Immature natural killer cell (primary cell): ENCODE results near the gene PDCD4. TPM values are rescaled to one million over a fixed set of nuclear protein-coding genes. Genes with fewer than 3 reads are reported as not detected.
"Not testable (repeated sequence)": the region's sequence is repeated elsewhere in the genome, so short reads cannot be mapped to it uniquely, and the experiment has no call there.

Experiments
- DNase-seq, 3 donors: peaks; one replicate each; pipeline ENCODE4 v3.0.0; 2022; ENCODE audit warnings: mixed read lengths in 1 of 3
- H3K27ac Mint-ChIP-seq, 6 donors: one replicate each; pipeline ENCODE4 v1.8.0; 2020; ENCODE audit warnings: mixed read lengths in 6 of 6, mild to moderate bottlenecking in 5 of 6, inconsistent platforms in 4 of 6, moderate library complexity in 3 of 6
- H3K27me3 Mint-ChIP-seq, 3 donors: one replicate each; pipeline ENCODE4 v1.8.0; 2020 to 2021; ENCODE audit warnings: low read depth in 3 of 3, mild to moderate bottlenecking in 3 of 3, mixed read lengths in 3 of 3, moderate library complexity in 3 of 3, inconsistent platforms in 1 of 3
- H3K36me3 Mint-ChIP-seq, 3 donors: one replicate each; pipeline ENCODE4 v1.8.0; 2020; ENCODE audit warnings: mixed read lengths in 3 of 3, inconsistent platforms in 2 of 3, mild to moderate bottlenecking in 2 of 3
- H3K4me1 Mint-ChIP-seq, 2 donors: one replicate each; pipeline ENCODE4 v1.8.0; 2020; ENCODE audit warnings: inconsistent platforms in 2 of 2, mild to moderate bottlenecking in 2 of 2, mixed read lengths in 2 of 2, moderate library complexity in 1 of 2
- H3K4me3 Mint-ChIP-seq, 5 donors: one replicate each; pipeline ENCODE4 v1.8.0; 2020; ENCODE audit warnings: mild to moderate bottlenecking in 5 of 5, mixed read lengths in 5 of 5, inconsistent platforms in 3 of 5, moderate library complexity in 3 of 5
- H3K9me3 Mint-ChIP-seq, 6 donors: one replicate each; pipeline ENCODE4 v1.8.0; 2020; ENCODE audit warnings: mild to moderate bottlenecking in 6 of 6, mixed read lengths in 6 of 6, inconsistent platforms in 4 of 6, moderate library complexity in 3 of 6
- polyA plus RNA-seq, 3 donors: library from polyadenylated mRNA; unstranded; fragments of 300-500 nt; fragmentation: Illumina TruSeq; gene quantifications; one replicate each; pipeline ENCODE4 v1.2.3, GENCODE V29; 2021

The PDCD4 gene
- polyA plus RNA-seq, 3 donors from 2014 or later = 212 to 318 (median 231) TPM

- H3K4me3 Mint-ChIP-seq, H3K9me3 Mint-ChIP-seq, H3K27ac Mint-ChIP-seq: not testable (repeated sequence)
Measured at GRCh38 chr10:110915600-110915999, 43.9 kb downstream of the PDCD4 start.

GRCh38 chr10:110916554-110917346 lies 45.0 kb downstream of the PDCD4 start:
- no peaks in the 10 kb centered on the region for H3K36me3 Mint-ChIP-seq
- peaks cover 21 to 35% of the 10 kb centered on the region in 2 donors for H3K4me1 Mint-ChIP-seq
- H3K27ac Mint-ChIP-seq = peak overlapping the region; percentile 12 to 100 (median 89)
- H3K4me3 Mint-ChIP-seq = peak overlapping the region in 2 of 5 donors; percentile 99 to 100
- peaks cover 7 to 24% (median 11%) of the 10 kb centered on the region in 3 donors for H3K27me3 Mint-ChIP-seq
- H3K9me3 Mint-ChIP-seq = no peaks in the 10 kb centered on the region
- DNase-seq = no peak

More at GRCh38 chr10:110915600-110915999, 43.9 kb downstream of the PDCD4 start:
- H3K4me1 Mint-ChIP-seq = peaks cover 14 to 24% of the 10 kb centered on the region in 2 donors
- DNase-seq, H3K36me3 Mint-ChIP-seq: not testable (repeated sequence)
- H3K27me3 Mint-ChIP-seq = peaks cover 7 to 22% (median 10%) of the 10 kb centered on the region in 3 donors

GRCh38 chr10:110918269-110918642 lies 46.5 kb downstream of the PDCD4 start:
- H3K27me3 Mint-ChIP-seq = peaks cover 7 to 24% (median 11%) of the 10 kb centered on the region in 3 donors
- peaks cover 24 to 50% of the 10 kb centered on the region in 2 donors for H3K4me1 Mint-ChIP-seq
- H3K27ac Mint-ChIP-seq = peak overlapping the region; percentile 100
- H3K4me3 Mint-ChIP-seq = peak overlapping the region; percentile 99 to 100 (median 100)
- no peak for DNase-seq
- no peaks in the 10 kb centered on the region for H3K36me3 Mint-ChIP-seq
- H3K9me3 Mint-ChIP-seq = no peaks in the 10 kb centered on the region

DNA sequence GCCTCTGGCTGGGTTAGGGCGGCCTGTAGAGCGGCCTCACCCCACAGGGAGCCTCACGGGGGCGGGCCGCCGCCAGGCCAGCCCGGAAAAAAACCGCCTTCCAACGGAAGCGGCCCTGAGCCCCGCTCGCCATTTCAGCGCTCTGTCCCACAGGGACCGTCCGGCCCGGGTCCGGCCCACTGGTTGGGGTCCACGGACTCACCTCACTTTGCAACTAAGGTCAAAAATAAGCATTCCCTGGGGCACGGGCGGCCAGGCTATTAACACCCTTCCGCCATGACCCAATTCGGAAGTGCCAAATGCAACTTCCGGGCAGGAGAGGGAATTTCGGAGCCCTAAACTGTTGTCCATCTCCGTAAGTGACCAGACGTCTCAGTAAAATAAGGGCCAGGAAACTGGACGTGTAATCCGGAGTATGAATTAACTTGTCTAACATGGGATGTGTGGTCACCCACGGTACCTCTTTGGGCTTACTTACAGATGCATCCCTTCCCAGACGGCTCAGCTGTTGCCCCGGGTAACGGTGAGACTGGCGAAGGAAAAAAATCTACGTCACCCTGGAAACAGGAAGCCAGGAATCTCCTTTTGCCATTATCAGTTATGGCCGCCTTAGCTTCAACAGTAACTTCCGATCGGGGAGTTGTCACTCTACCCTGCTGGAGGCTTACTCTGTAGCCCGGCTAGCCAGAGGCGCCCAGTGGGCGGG lies 47.1 kb downstream of the PDCD4 start, which contains the start of gene BBIP1:
BBIP1 (minus strand) TSS at position 538 of the 706 bp plus-strand sequence. CDS start 1,023 bp downstream, outside the sequence.
- Mint-ChIP-seq H3K27me3 (peaks cover 7 to 24% (median 11%) of the 10 kb centered on the region in 3 donors), H3K27ac (peak within 1 kb of the TSS; percentile 100), H3K9me3 (no peaks in the 10 kb centered on the region), H3K36me3 (no peaks in the 10 kb centered on the region), H3K4me1 (peaks cover 26 to 56% of the 10 kb centered on the region in 2 donors), H3K4me3 (peak within 1 kb of the TSS; percentile 99 to 100 (median 100))
- peak; percentile 85 to 88 (median 87) for DNase-seq

DNA sequence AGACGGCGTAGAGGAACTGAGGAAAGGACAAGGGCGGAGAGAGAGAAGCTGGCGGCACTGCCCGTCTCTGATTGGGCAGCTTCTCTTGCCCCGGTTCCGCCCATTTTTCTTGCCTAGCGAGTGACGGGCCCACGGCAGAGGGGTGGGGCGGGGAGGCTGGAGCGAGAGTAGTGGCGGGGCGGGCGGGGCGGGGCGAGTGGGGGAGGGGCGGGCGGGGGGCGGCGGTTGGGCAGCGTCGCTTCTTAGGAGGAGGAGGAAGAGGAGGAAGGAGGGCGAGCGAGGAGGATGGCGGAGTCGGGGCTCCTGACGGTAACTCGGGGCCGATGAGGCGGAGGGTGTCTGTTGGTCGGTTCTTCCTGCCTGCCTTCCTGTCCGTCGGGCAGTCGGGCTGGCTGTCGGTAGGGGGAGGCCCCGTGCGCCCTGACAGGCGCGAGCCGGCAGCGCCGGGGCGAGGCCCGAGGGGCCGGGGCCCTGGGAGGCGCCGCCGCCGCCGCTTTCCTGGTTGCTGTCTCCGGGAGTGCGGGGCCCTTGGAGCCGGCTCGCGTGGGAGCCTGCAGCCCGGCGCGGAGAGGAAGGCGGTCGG lies 47.7 kb downstream of the PDCD4 start, which contains the start of gene SHOC2:
SHOC2 (plus strand) TSS at position 256 of the 583 bp plus-strand sequence. CDS start 44,755 bp downstream, outside the sequence.
- Mint-ChIP-seq H3K36me3 (peaks cover 0 to 3% (median 0%) of the 10 kb centered on the region in 3 donors), H3K4me3 (peak within 1 kb of the TSS; percentile 99 to 100 (median 100))

DNA sequence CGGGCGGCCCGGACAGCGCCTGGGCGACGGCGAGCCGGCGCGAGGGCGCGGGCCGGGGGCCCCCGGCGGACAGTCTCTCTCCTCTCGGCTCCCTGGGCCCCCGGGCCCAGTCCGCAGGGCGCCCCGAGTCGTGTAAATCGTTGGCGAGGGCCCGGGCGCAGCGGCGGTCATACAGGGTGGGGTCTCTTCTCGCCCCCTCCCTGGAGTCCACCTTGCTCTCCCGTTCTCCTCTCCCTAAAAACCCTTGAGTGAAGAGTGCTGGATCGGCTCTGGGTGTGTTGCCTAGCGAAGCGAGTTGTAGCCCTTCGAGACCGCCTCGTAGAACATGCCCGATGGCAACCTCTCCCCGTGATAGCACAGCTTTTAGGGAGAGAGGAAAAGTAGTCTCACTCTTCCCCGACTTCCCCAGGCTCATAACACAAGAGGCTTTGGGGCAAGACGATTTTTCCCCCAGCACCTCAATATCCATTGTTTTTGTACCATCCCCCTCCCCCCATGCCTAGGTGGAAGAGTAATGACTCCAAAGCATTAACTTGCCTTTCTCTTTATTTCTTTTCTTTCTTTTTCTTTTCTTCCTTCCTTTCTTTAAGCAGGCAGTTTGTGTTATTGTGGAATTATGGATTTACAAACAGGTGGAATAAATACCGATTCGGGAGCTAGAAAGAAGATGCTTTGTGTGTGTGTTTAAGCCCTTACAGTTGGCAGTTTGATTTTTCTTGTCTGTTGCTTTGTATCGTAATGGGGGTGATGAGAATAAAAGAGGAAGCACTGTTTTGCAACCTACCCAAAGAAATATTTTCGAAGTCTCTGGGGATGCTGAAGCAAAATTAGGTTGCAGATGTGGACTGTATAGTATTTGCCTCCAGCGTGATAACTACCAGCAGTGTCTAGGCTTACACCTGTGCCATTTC lies 48.5 kb downstream of the PDCD4 start:
- peak overlapping the region; percentile 90 to 100 (median 96) for H3K27ac Mint-ChIP-seq
- H3K4me3 Mint-ChIP-seq = peak overlapping the region; percentile 86 to 100 (median 94)
- DNase-seq = peak in 2 of 3 donors; percentile 15 to 19
- H3K27me3 Mint-ChIP-seq = peaks cover 7 to 24% (median 11%) of the 10 kb centered on the region in 3 donors
- H3K36me3 Mint-ChIP-seq = peaks cover 0 to 3% (median 0%) of the 10 kb centered on the region in 3 donors
- H3K9me3 Mint-ChIP-seq = no peaks in the 10 kb centered on the region
- H3K4me1 Mint-ChIP-seq = peaks cover 30 to 66% of the 10 kb centered on the region in 2 donors

More for the DNA sequence above, 47.7 kb downstream of the PDCD4 start, which contains the start of gene SHOC2:
- Mint-ChIP-seq H3K4me1 (peaks cover 29 to 62% of the 10 kb centered on the region in 2 donors), H3K27ac (peak within 1 kb of the TSS; percentile 100), H3K27me3 (peaks cover 7 to 24% (median 11%) of the 10 kb centered on the region in 3 donors), H3K9me3 (no peaks in the 10 kb centered on the region)
- peak; percentile 98 to 99 (median 99) for DNase-seq

DNA sequence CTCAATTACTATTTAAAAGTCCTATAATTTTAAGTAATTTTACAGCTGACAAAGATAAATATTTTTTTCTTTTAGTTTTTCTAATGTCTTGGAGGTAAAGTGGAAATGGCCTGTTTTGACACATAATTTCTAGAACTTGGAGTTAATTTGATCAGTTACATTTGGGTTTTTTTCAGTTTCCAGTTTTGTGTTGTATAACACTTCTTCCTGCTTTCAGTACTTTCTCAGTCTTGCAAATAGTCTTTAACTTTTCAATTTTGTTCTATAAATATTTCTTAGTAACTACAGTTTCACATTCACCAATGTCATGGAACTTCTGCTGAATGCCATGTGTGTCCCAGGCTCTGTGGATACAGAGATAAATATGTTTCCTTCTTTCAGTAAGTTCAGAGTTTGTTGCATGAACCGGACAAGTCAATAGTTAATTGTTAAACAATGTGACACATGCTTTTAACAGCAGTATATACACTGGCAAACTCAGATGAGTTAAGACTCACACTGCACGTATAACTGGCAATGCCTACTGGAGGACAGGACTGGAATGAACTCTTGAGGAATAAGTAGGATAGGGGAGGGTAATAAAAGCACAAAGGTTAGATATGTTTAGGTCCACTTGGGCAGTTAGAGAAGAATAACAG lies 52.2 kb downstream of the PDCD4 start:
- no peak for DNase-seq
- H3K36me3 Mint-ChIP-seq = peaks cover 0 to 3% (median 0%) of the 10 kb centered on the region in 3 donors
- peak overlapping the region in 2 of 6 donors; percentile 32 to 40 for H3K27ac Mint-ChIP-seq
- peak overlapping the region in 1 of 5 donors; percentile 8 for H3K4me3 Mint-ChIP-seq
- H3K9me3 Mint-ChIP-seq = no peaks in the 10 kb centered on the region
- peaks cover 3 to 16% (median 6%) of the 10 kb centered on the region in 3 donors for H3K27me3 Mint-ChIP-seq
- peaks cover 35 to 69% of the 10 kb centered on the region in 2 donors for H3K4me1 Mint-ChIP-seq

GRCh38 chr10:110927461-110927860 lies 55.7 kb downstream of the PDCD4 start:
- H3K4me3 Mint-ChIP-seq = no peak overlapping the region
- peaks cover 26 to 45% of the 10 kb centered on the region in 2 donors for H3K4me1 Mint-ChIP-seq
- peaks cover 0 to 3% (median 0%) of the 10 kb centered on the region in 3 donors for H3K36me3 Mint-ChIP-seq
- peaks cover 0 to 3% (median 0%) of the 10 kb centered on the region in 3 donors for H3K27me3 Mint-ChIP-seq
- no peak for DNase-seq
- no peak overlapping the region for H3K27ac Mint-ChIP-seq
- no peaks in the 10 kb centered on the region for H3K9me3 Mint-ChIP-seq

DNA sequence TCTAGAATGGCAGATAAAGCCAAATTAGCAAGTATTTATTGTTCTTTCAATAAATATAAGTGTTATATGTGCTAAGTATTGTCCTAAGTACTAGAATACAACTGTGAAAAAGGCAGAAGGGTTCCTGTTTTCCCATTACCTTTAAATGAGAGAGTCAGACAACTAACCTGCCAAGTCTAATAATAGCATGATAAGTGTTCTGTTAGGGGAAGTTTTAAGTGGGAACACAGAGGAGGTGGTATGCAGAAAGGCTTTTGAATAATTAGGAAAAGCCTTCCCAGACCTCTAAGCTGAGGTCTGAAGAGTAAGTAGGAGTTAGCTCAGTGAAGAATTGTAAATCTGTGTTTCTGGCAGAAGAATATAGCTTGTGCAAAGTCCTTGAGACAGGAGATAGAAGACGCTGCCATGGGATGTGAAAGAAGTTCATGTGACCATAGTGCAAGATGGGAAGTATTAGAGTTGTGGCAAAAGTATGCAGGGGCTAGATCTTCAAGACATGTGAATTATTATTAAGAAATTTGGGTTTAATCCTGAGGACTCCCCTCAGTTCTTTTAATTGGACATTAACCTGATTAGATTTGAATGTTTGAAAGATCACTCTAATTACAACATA lies 60.1 kb downstream of the PDCD4 start:
- no peak for DNase-seq
- H3K27me3 Mint-ChIP-seq = no peaks in the 10 kb centered on the region
- no peak overlapping the region for H3K27ac Mint-ChIP-seq
- no peak overlapping the region for H3K4me3 Mint-ChIP-seq
- peaks cover 13 to 40% of the 10 kb centered on the region in 2 donors for H3K4me1 Mint-ChIP-seq
- no peaks in the 10 kb centered on the region for H3K9me3 Mint-ChIP-seq
- H3K36me3 Mint-ChIP-seq = no peaks in the 10 kb centered on the region

DNA sequence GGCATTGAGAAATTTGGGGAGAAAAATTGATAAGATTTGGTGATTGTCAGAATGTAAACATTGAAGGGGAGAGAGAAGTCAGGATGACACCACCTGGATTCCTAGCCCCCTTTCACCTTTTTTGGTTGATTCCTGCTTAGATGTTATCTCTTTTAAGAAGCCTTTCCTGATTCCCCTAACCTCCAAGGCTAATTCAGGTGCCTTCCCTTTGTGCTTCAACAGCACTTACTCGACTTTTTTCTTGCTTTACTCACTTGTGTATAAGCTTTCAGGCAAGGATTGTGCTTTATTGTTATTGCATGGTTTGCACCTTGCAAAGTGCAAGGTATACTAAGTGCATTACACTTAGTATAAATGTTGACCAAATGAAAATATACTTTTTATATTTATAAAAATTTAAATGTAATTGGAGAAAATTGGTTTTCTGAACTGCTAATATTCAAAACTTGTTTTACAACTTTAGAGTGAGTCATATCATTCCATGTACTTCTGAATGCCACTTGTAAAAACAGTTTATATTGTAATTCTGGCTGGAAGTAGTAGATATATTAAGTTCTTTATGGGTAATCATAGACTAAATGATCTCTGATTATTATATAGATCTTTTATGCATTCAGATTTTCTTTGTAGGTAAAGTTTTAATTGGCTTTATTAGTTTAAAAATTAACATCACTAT lies 60.9 kb downstream of the PDCD4 start:
- H3K36me3 Mint-ChIP-seq = peaks cover 0 to 3% (median 0%) of the 10 kb centered on the region in 3 donors
- no peak for DNase-seq
- no peaks in the 10 kb centered on the region for H3K9me3 Mint-ChIP-seq
- H3K27me3 Mint-ChIP-seq = no peaks in the 10 kb centered on the region
- no peak overlapping the region for H3K4me3 Mint-ChIP-seq
- no peak overlapping the region for H3K27ac Mint-ChIP-seq
- H3K4me1 Mint-ChIP-seq = peaks cover 15 to 40% of the 10 kb centered on the region in 2 donors

- no peaks in the 10 kb centered on the region for H3K9me3 Mint-ChIP-seq
- no peaks in the 10 kb centered on the region for H3K27me3 Mint-ChIP-seq
- H3K4me1 Mint-ChIP-seq = peaks cover 26 to 79% of the 10 kb centered on the region in 2 donors
- DNase-seq = no peak
- peak overlapping the region in 1 of 6 donors; percentile 46 for H3K27ac Mint-ChIP-seq
- H3K4me3 Mint-ChIP-seq = no peak overlapping the region
- H3K36me3 Mint-ChIP-seq = peaks cover 0 to 8% (median 6%) of the 10 kb centered on the region in 3 donors
Measured at GRCh38 chr10:110936757-110937156, 65.0 kb downstream of the PDCD4 start.
